ENCODE results near the gene CDAN1.
"Not testable (repeated sequence)": the region's sequence is repeated elsewhere in the genome, so short reads cannot be mapped to it uniquely, and the experiment has no call there.

The CDAN1 gene

DNA sequence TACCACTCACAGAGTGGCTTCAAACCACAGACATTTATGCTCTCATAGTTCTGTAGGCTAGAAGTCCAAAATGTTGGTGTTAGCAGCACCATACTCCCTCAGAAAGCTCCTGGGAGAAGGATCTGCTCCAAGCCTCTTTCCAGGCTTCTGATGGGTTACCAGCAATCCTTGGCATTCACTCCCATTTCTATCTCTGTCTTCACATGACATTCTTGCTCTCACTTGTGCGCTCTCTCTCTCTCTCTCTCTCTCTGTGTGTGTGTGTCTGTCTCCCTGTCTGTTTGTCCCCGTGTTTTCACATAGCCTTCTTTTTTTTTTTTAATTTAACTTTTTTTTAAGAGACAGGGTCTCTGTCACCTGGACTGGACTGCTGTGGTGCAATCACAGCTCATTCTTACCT, 26.3 kb downstream of the CDAN1 start:
- in situ Hi-C loops (cut with MboI; ENCODE audit: low sequenced_read_pairs): no loop called here

DNA sequence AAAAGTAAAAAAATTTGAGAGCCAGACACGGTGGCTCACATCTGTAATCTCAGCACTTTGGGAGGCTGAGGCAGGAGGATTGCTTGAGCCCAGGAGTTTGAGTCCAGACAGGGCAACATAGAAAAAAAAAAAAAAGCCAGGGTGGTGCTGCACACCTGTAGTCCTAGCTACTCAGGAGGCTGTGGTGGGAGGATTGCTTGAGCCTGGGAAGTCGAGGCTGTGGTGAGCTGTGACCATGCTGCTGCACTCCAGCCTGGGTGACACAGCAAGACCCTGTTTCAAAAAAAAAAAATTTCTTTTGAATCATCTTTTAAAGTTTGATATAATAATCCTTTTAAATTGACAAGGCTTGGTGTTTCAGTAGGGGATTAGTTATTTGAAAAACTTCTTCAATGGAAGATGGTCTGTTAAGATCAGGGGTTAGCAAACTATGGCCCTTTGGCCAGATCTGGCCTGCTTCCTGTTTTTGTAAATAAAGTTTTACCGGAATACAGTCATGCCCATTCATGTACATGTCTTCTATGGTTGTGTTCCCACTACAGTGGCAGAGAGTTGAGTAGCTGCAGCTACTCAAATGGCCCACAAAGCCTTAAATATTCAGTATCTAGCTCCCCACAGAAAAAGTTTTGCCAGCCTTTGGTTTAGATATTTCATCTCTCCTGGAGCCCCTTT, 28.9 kb downstream of the CDAN1 start:
- in situ Hi-C loops (cut with MboI; ENCODE audit: low sequenced_read_pairs): no loop called here

DNA sequence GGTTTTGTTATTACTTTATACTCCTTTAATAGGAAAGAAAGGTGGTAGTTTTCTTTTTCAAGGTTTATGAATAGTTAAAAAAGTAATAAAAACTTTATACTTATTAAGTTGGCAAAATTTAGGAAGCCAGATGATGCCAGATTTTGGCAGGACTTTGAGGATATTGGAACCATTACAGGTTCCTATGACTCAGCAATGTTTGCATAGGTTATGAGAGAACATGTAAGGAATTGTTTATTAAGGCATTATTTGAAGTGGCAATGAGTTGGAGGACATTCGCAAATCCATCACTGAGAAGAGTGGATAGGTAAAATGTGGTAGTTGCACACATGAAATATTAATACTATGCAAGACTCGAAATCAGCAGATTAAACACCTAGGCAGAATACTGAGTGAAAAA, 29.9 kb downstream of the CDAN1 start:
- in situ Hi-C loops (cut with MboI; ENCODE audit: low sequenced_read_pairs): no loop called here

DNA sequence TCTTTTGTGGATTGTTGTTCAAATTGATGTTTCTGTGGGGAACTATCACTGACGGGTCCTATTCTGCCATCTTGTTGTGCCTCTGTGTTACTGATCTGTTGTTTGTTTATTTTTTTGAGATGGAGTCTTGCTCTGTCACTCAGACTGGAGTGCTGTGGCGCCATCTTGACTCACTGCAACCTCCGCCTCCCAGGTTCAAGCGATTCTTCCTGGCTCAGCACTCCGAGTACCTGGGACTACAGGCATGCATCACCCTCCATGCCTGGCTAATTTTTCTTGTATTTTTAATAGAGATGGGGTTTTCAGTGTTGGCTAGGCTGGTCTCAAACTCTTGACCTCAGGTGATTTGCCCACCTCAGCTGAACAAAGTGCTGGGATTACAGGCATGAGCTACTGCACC, 31.6 kb downstream of the CDAN1 start:
- in situ Hi-C loops (cut with MboI; ENCODE audit: low sequenced_read_pairs): no loop called here

DNA sequence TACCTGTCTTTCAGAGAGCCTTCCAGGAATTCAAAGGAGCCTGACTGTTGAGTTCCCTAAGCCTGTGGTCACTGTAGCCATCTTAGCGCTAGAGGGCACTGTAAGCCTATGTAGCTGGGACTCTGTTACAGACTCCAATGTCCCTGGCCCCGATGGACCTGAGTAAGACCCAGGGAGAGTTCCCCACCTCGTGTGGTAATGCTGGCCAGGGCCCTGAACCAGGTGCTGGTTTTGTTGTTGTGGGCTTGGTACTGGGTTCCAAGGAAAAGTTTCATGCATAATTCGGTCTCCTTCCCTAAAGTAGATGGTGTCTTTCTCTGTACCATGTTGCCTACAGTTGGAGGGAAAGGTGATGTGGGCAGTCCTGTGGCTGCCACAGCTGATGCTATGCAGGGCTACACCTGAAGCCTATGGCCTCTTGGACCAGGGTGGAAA, 32.4 kb downstream of the CDAN1 start:
- in situ Hi-C loops (cut with MboI; ENCODE audit: low sequenced_read_pairs): no loop called here

DNA sequence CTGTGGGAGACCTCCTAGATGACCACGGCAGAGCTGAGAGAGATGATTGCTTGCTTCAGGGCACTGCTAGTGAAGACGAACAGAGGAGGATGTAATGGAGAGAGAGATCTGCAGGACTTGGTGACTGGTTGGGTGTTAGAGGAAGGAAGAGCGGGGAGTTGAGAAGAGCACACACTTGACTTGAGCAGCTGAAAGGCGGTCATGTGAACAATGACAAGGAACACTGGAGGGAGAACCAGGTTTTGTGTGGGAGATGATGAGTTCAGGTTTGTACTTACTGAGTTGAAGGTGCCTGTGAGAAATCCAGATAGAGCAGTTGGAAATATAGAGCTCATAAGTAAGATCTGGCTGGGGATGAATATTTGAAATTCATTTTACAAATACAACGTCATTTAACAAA, 40.3 kb downstream of the CDAN1 start:
- in situ Hi-C loops (cut with MboI; ENCODE audit: low sequenced_read_pairs): no loop called here

DNA sequence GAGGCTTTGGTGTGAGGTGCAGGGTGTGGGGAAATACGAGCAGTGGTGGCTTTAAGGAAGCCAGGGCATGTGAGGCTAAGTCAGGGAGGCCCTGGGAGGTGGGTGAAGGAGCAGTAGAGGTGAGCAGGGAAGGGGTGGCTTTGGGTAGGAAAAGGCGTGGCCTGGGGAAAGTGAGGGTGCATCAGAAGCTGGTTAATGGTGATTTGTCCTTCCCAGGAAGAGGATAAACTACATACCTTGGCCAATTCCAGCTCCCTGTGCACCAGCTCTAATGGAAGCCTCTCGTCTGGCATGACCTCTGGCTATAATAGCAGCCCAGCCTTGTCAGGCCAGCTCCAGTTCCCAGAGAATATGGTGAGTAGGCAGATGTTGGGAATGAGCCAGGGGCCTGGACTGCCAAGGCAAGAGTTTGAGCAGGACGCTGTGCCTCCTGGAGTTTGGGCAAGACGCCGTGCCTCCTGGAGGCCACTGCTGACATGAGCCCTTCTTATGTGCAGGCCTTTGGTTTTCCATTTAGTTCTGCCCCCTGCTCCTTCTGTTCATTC, 41.3 kb downstream of the CDAN1 start:
- in situ Hi-C loops (cut with MboI; ENCODE audit: low sequenced_read_pairs): no loop called here

DNA sequence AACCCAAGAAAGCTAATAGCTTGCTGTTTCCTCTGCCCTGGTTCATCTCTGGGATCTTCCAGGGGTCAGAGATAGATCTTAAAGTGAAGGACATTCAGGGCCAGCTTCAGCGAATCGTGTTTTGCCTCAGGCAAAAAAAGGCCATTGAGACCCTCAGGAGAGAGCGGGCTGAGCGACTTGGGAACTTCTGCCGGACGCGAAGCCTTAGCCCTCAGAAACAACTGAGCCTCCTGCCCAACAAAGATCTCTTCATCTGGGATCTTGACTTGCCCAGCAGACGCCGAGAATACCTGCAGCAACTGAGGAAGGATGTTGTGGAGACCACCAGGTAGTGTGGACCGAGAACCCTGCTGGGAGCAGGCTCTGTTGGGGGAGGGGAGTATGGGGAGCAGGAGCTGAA, 42.5 kb downstream of the CDAN1 start:
- in situ Hi-C loops (cut with MboI; ENCODE audit: low sequenced_read_pairs): no loop called here

DNA sequence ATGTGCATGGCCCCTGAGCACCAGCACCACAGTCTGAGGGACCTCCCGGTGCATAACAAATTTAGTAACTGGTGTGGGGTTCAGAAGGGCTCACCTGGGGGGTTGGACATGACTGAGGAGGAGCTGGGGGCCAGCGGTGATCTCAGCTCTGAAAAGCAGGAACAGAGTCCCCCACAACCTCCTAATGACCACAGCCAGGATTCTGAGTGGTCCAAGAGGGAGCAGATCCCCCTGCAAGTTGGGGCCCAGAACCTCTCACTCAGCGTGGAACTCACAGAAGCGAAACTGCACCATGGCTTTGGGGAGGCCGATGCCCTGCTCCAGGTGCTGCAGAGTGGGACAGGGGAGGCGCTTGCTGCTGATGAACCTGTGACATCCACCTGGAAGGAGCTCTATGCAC, 43.0 kb downstream of the CDAN1 start:
- in situ Hi-C loops (cut with MboI; ENCODE audit: low sequenced_read_pairs): no loop called here

DNA sequence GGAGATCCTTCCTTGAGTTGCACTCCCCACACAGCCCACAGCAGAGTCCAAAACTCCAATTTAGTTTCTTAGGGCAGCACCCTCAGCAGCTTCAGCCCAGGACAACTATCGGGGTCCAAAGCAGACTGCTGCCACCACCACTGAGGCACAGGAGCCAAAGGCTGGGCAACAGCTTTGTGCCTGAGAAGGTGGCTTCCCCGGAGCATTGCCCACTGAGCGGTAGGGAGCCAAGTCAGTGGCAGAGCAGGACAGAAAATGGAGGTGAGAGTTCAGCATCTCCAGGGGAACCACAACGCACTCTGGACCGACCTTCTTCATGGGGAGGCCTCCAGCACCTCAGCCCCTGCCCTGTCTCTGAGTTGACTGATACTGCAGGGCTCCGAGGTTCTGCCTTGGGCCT, 43.4 kb downstream of the CDAN1 start:
- in situ Hi-C loops (cut with MboI; ENCODE audit: low sequenced_read_pairs): no loop called here

DNA sequence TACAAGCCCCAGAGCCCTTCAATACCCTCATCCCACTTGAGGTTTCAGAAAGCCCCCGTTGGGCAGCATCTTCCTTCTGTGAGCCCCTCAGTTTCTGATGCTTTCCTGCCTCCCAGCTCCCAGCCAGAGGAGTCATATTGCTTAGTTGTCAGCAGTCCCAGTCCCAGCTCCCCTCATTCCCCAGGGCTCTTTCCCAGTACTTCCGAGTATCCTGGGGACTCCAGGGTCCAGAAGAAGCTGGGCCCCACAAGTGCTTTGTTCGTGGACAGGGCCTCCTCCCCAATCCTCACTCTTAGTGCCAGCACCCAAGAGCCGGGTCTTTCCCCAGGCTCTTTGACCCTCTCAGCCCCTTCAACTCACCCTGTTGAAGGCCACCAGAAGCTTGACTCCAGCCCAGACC, 43.9 kb downstream of the CDAN1 start:
- in situ Hi-C loops (cut with MboI; ENCODE audit: low sequenced_read_pairs): no loop called here

DNA sequence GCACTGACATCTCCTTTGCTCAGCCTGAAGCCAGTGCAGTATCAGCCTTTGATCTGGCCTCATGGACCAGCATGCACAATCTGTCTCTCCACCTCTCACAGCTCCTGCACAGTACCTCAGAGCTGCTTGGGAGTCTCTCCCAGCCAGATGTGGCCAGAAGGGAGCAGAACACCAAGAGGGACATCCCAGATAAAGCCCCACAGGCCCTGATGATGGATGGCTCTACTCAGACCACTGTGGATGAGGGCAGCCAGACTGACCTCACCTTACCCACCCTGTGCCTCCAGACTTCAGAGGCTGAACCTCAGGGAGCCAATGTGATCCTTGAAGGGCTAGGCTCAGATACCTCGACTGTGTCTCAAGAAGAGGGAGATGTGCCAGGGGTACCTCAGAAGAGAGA, 44.4 kb downstream of the CDAN1 start:
- in situ Hi-C loops (cut with MboI; ENCODE audit: low sequenced_read_pairs): no loop called here

DNA sequence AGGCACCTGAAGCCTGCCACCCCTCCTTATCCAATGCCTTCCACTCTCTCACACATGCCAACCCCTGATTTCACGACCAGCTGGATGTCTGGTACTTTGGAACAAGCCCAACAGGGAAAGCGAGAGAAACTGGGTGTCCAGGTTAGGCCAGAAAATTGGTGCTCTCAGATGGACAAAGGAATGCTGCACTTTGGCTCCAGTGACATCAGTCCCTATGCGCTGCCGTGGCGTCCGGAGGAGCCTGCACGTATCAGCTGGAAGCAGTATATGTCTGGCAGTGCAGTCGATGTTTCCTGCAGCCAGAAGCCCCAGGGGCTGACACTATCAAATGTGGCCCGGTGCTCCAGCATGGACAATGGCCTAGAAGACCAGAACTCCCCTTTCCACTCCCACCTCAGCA, 45.2 kb downstream of the CDAN1 start:
- in situ Hi-C loops (cut with MboI; ENCODE audit: low sequenced_read_pairs): no loop called here

DNA sequence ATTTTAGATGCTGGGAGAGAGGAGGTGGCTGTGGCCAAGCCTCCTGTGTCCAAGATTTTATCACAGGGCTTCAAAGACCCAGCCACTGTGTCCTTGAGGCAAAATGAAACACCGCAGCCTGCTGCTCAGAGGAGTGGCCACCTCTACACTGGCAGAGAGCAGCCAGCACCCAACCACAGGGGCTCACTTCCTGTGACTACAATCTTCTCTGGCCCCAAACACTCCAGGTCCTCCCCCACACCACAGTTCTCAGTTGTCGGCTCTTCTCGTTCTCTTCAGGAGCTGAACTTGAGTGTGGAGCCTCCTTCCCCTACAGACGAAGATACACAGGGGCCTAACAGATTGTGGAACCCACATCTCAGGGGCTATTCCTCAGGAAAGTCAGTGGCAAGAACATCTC, 45.6 kb downstream of the CDAN1 start:
- in situ Hi-C loops (cut with MboI; ENCODE audit: low sequenced_read_pairs): no loop called here

DNA sequence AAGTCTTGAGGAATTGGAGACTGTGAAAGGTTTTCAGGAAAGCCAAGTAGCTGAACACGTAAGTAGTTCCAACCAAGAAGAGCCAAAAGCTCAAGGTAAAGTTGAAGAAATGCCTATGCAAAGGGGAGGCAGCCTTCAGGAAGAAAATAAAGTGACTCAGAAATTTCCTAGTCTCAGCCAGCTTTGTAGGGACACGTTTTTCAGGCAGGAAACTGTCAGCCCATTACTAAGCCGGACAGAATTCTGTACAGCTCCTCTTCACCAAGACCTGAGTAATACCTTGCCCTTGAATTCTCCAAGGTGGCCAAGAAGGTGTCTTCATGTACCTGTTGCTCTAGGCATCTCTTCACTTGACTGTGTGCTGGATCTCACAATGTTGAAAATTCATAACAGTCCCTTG, 48.6 kb downstream of the CDAN1 start:
- in situ Hi-C loops (cut with MboI; ENCODE audit: low sequenced_read_pairs): no loop called here

DNA sequence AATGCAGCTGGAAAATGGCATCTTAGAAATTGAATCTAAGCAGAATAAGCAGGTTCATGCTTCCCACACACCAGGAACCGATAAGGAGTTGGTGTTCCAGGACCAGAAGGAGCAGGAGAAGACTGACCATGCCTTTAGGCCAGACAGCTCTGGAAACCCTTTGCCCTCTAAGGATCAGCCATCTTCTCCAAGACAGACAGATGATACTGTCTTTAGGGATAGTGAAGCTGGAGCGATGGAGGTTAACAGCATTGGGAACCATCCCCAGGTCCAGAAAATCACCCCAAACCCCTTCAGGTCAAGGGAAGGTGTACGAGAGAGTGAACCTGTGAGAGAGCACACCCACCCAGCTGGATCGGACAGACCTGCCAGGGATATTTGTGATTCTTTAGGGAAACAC, 49.2 kb downstream of the CDAN1 start:
- in situ Hi-C loops (cut with MboI; ENCODE audit: low sequenced_read_pairs): no loop called here

DNA sequence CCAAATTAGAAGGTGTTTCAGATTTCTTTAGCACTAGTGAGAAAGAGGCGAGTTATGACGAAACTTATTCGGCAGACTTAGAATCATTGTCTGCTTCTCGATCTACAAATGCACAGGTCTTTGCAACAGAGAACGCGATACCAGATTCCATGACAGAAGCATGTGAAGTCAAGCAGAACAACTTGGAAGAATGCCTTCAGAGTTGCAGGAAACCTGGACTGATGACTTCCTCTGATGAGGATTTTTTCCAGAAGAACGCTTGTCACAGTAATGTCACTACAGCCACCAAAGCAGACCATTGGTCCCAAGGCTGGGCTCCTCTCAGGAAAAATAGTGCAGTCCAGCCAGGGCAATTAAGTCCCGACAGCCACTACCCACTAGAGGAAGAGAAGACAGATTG, 50.6 kb downstream of the CDAN1 start:
- in situ Hi-C loops (cut with MboI; ENCODE audit: low sequenced_read_pairs): no loop called here

DNA sequence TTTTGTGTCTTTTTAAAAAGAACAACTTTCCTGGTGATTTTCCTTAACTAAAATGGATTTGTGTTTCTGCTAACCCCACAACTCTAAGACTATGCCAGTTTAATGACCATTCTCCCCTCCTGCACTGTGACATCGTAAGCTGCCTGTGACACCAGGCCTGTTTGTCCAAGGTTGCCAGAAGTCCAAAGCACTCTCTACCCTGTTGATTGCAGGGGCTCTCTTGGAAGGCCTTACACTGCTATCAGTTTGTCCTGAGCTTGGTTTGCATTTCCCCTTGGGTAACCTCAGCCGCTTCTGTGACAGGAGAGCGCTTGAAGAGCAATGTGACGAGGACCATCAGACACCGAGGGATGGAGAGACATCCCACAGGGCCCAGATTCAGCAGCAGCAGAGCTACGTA, 55.8 kb downstream of the CDAN1 start:
- in situ Hi-C loops (cut with MboI; ENCODE audit: low sequenced_read_pairs): no loop called here

DNA sequence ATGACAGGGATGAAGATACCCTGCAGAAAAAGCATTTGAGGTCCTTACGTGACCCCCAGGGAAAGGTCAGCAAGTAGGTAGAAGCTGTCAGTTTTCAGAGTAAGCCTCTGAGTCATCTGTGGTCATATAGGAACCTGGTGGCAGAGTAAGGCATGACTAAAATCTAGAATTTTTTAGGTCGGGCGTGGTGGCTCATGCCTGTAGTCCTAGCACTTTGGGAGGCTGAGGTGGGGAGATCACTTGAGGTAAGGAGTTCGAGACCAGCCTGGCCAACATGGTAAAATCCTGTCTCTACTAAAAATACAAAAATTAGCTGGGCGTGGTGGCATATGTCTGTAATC, 56.8 kb downstream of the CDAN1 start:
- in situ Hi-C loops (cut with MboI; ENCODE audit: low sequenced_read_pairs): not testable (repeated sequence)

DNA sequence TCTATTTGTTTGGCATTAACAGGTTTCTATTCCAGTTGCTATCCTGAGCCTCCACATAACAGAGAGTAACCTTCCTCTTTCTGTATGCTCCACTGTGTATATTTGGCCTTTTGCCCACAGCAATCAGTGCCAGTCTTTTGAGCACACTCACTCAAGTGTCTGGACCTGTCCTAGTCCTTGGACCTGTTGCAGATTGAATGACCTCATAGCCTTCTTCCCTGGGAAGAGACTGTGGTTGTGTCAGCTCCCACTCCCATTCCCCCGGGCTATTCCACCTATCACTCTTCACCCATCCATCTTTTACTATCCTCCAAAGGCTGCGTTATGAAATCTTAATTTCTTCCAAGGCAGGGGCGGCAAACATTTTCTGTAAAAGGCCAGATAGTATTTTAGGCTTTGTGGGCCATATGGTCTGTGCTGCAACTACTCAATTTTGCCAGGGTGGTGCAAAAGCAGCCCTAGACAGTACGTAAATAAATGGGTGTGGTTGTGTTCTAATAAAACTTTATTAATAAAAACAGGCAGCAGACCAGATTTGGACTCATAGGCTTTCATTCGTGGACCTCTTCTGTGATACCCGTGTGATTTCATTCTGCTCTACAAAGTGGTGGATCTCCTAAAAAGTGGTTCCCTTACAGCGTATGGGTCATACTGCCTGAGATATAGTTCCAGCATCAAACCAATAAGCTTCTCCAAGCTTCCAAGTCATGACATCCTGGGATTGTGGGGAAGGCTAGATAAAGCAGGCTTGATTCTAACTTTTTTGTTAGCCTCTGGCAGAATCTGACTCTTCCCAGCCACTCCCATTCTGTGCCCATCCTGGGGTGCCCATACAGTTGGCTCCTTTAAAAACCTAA, 57.4 kb downstream of the CDAN1 start:
- in situ Hi-C loops (cut with MboI; ENCODE audit: low sequenced_read_pairs): no loop called here

DNA sequence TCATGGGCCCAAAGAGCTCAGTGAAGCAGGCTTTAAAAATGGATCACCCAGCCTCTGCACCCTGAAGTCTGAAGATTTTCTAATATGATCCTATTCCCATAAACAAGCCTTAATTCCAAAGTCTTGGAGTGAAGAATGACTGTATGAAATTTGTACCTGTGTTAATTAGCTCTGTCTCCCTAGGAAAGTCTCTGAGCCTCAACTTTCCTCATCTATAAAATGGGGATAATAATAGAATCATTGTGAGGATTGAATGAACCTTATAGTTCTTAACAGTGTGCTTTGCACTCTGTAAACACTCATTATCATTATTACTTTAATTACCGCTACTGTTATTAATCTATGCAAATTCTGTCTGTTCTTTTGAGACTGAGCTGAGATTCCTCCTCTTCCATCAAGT, 61.9 kb downstream of the CDAN1 start:
- in situ Hi-C loops (cut with MboI; ENCODE audit: low sequenced_read_pairs): no loop called here

DNA sequence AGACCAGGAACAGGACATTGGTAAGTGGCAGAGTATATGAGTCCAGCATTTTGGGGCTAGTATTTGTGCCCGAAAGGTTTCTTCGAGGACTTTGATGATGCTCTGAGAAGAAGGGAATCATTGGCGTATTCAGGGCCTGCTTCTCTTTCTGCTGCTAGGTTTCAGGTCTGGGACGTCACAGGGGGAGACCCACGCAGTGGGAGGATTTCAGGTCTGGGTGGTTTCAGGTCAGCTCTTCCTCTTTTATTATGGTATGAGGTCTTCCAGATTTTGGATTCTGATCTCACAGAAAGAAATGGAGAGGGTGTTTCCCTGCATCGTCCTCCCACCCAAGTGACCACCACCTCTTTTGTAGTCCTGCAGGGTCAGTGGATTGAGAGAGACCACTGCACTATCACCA, 62.5 kb downstream of the CDAN1 start:
- in situ Hi-C loops (cut with MboI; ENCODE audit: low sequenced_read_pairs): no loop called here

All from hTERT RPE-1 (cell line).